CD4-positive, alpha-beta memory T cell (primary cell): ENCODE data around the gene GRK5. TPM values are rescaled to one million over a fixed set of nuclear protein-coding genes. Genes with fewer than 3 reads are reported as not detected.

Source experiments
- CTCF ChIA-PET: fragments of 350-600 bp; sonication (Branson Sonifier 250); formaldehyde crosslinking; loops from one replicate; lab custom pipeline; 2021; ENCODE audit warnings: inconsistent platforms; ENCODE audit not compliant: partially characterized antibody; lab: Charles Lee
- POLR2A ChIA-PET: fragments of 350-600 bp; sonication (Branson Sonifier 250); formaldehyde crosslinking; loops from one replicate; lab custom pipeline; 2021; ENCODE audit not compliant: partially characterized antibody; lab: Charles Lee
- DNase-seq, 5 donors: peaks; one replicate each; pipeline versions ENCODE4 v3.0.0 to v3.0.0-alpha.2; 2020 to 2022; ENCODE audit warnings: mixed read lengths in 1 of 5
- H3K27ac ChIP-seq: one replicate; pipeline ENCODE4 v1.7.0; 2013; ENCODE audit warnings: low read depth, low read length
- H3K27me3 ChIP-seq: 2 replicates; pipeline ENCODE4 v1.7.0; 2013; ENCODE audit warnings: mild to moderate bottlenecking, low read length, moderate library complexity; ENCODE audit not compliant: insufficient read depth
- H3K36me3 ChIP-seq: 2 replicates; pipeline ENCODE4 v1.7.0; 2013; ENCODE audit warnings: mild to moderate bottlenecking, low read length, moderate library complexity; ENCODE audit not compliant: insufficient read depth
- H3K4me1 ChIP-seq: 2 replicates; pipeline ENCODE4 v1.7.0; 2013; ENCODE audit warnings: mild to moderate bottlenecking, low read length, moderate library complexity; ENCODE audit not compliant: insufficient read depth
- H3K4me3 ChIP-seq, 2 donors: one replicate each; pipeline ENCODE4 v1.7.0; 2013; ENCODE audit warnings: low read length in 2 of 2, mild to moderate bottlenecking in 1 of 2
- H3K9me3 ChIP-seq, 2 donors: one replicate each; pipeline ENCODE4 v1.7.0; 2013; ENCODE audit warnings: low read length in 2 of 2, control low read depth in 1 of 2; ENCODE audit not compliant: control insufficient read depth in 1 of 2
- H3K27ac Mint-ChIP-seq, 7 donors: one replicate each; pipeline ENCODE4 v1.8.0; 2020 to 2021; ENCODE audit warnings: mixed read lengths in 7 of 7, mild to moderate bottlenecking in 6 of 7, inconsistent platforms in 3 of 7, moderate library complexity in 3 of 7
- H3K27me3 Mint-ChIP-seq, 2 donors: one replicate each; pipeline ENCODE4 v1.8.0; 2020 to 2021; ENCODE audit warnings: mixed read lengths in 2 of 2
- H3K36me3 Mint-ChIP-seq, 2 donors: one replicate each; pipeline ENCODE4 v1.8.0; 2020 to 2021; ENCODE audit warnings: mixed read lengths in 2 of 2, inconsistent platforms in 1 of 2, mild to moderate bottlenecking in 1 of 2
- H3K4me1 Mint-ChIP-seq, 4 donors: one replicate each; pipeline ENCODE4 v1.8.0; 2020 to 2021; ENCODE audit warnings: mixed read lengths in 4 of 4, mild to moderate bottlenecking in 1 of 4
- H3K4me3 Mint-ChIP-seq, 8 donors: one replicate each; pipeline ENCODE4 v1.8.0; 2020 to 2021; ENCODE audit warnings: mixed read lengths in 8 of 8, mild to moderate bottlenecking in 7 of 8, moderate library complexity in 6 of 8, inconsistent platforms in 3 of 8
- H3K9me3 Mint-ChIP-seq, 8 donors: one replicate each; pipeline ENCODE4 v1.8.0; 2020 to 2021; ENCODE audit warnings: mixed read lengths in 8 of 8, mild to moderate bottlenecking in 5 of 8, inconsistent platforms in 3 of 8, moderate library complexity in 1 of 8
- intact Hi-C: fragments of 100-400 bp; cut with micrococcal nuclease; formaldehyde crosslinking; loops from one replicate; pipeline ENCODE4 v1.15.1; 2023
- polyA plus RNA-seq, 2 donors: library from polyadenylated mRNA; unstranded; fragments of 300-500 nt; fragmentation: Illumina TruSeq; gene quantifications; one replicate each; pipeline ENCODE4 v1.2.3, GENCODE V29; 2021
- total RNA-seq, 2 experiments: library from RNA; stranded (reverse); gene quantifications; one replicate each; pipeline ENCODE4 v1.2.3, GENCODE V29; 2021

The GRK5 gene
- total and polyA plus RNA-seq, 4 experiments from 2014 or later: 7.6 to 27.9 (median 18.6) TPM

GRCh38 chr10:119217991-119218490 is 10.7 kb downstream of the GRK5 start:
- POLR2A ChIA-PET: interaction anchor here (1.6 to 1.7 kb wide), 2 partner anchors 10 to 11 kb away, joined by 5 to 6 read pairs; no protein-coding TSS in a partner anchor
- Histone ChIP-seq H3K9me3 (no peaks in the 10 kb centered on the region), H3K4me1 (peaks cover 16% of the 10 kb centered on the region), H3K27ac (no peak overlapping the region), H3K36me3 (no peaks in the 10 kb centered on the region), H3K4me3 (no peak overlapping the region), H3K27me3 (no peaks in the 10 kb centered on the region)
- intact Hi-C loops: no loop called here
- Mint-ChIP-seq H3K9me3 (no peaks in the 10 kb centered on the region), H3K27ac (no peak overlapping the region), H3K36me3 (no peaks in the 10 kb centered on the region), H3K4me3 (no peak overlapping the region), H3K4me1 (peaks cover 8 to 47% (median 23%) of the 10 kb centered on the region in 4 donors), H3K27me3 (no peaks in the 10 kb centered on the region)
- DNase-seq: no peak
- CTCF ChIA-PET: interaction anchor here (1.4 kb wide), 1 partner anchor 9 kb away, joined by 9 read pairs; no protein-coding TSS in a partner anchor

DNA sequence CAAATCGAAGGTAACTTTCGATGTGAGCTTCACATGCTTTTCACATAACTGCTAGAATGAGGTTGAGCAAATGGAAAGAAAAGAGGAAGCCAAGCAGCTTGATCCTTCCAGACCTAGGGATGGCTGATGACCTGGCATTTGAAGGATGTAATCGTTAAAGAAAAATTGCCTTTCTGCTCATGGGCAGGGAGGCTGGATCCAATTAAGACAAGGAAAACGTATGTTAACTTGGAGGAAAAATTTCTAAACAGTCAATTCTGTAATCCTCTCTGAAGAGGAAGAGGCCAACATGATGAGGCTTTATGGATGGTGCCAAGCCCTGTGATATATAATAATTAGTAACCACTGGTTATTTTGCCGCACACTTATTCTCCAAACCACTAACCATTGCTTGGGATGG is 12.5 kb downstream of the GRK5 start:
- no peak for DNase-seq
- H3K9me3 Mint-ChIP-seq: no peaks in the 10 kb centered on the region
- intact Hi-C loops: no loop called here
- Histone ChIP-seq H3K9me3 (no peaks in the 10 kb centered on the region), H3K27ac (no peak overlapping the region), H3K4me1 (no peaks in the 10 kb centered on the region), H3K27me3 (no peaks in the 10 kb centered on the region), H3K4me3 (no peak overlapping the region), H3K36me3 (no peaks in the 10 kb centered on the region)
- H3K4me1 Mint-ChIP-seq: peaks cover 9 to 39% (median 17%) of the 10 kb centered on the region in 4 donors
- no peaks in the 10 kb centered on the region for H3K36me3 Mint-ChIP-seq
- no peaks in the 10 kb centered on the region for H3K27me3 Mint-ChIP-seq
- ChIA-PET CTCF (interaction anchor here (1.7 kb wide), 1 partner anchor 10 kb away, joined by 5 read pairs; no protein-coding TSS in a partner anchor), POLR2A (interaction anchor here (1.0 to 1.8 kb wide), 2 partner anchors 8 to 13 kb away, joined by 3 to 7 read pairs; partner anchors contain the start of gene GRK5)
- no peak overlapping the region for H3K4me3 Mint-ChIP-seq
- no peak overlapping the region for H3K27ac Mint-ChIP-seq

GRCh38 chr10:119221201-119221600 is 13.8 kb downstream of the GRK5 start:
- ChIA-PET POLR2A (interaction anchor here (1.8 kb wide), 1 partner anchor 9 kb away, joined by 3 read pairs; no protein-coding TSS in a partner anchor), CTCF (interaction anchor here (1.5 to 1.7 kb wide), 2 partner anchors 12 to 15 kb away, joined by 4 to 5 read pairs; no protein-coding TSS in a partner anchor)
- peak overlapping the region in 1 of 7 donors; percentile 16 for H3K27ac Mint-ChIP-seq
- Histone ChIP-seq H3K27me3 (no peaks in the 10 kb centered on the region), H3K4me3 (no peak overlapping the region), H3K9me3 (no peaks in the 10 kb centered on the region), H3K4me1 (no peaks in the 10 kb centered on the region), H3K36me3 (no peaks in the 10 kb centered on the region), H3K27ac (no peak overlapping the region)
- no peak for DNase-seq
- H3K36me3 Mint-ChIP-seq: no peaks in the 10 kb centered on the region
- H3K9me3 Mint-ChIP-seq: no peaks in the 10 kb centered on the region
- intact Hi-C loops: no loop called here
- H3K27me3 Mint-ChIP-seq: no peaks in the 10 kb centered on the region
- H3K4me3 Mint-ChIP-seq: no peak overlapping the region
- H3K4me1 Mint-ChIP-seq: peaks cover 9 to 37% (median 19%) of the 10 kb centered on the region in 4 donors

GRCh38 chr10:119221666-119222065 is 14.3 kb downstream of the GRK5 start:
- no peaks in the 10 kb centered on the region for H3K4me1 ChIP-seq
- peak overlapping the region in 1 of 8 donors; percentile 29 for H3K4me3 Mint-ChIP-seq
- peaks cover 9 to 35% (median 19%) of the 10 kb centered on the region in 4 donors for H3K4me1 Mint-ChIP-seq
- H3K4me3 ChIP-seq: no peak overlapping the region
- ChIA-PET POLR2A (interaction anchor here (1.8 kb wide), 1 partner anchor 10 kb away, joined by 3 read pairs; no protein-coding TSS in a partner anchor), CTCF (interaction anchor here (1.3 to 1.7 kb wide), 4 partner anchors 10 to 23 kb away, joined by 3 to 5 read pairs (median 4); no protein-coding TSS in a partner anchor)
- peak overlapping the region in 1 of 7 donors; percentile 58 for H3K27ac Mint-ChIP-seq
- no peaks in the 10 kb centered on the region for H3K27me3 Mint-ChIP-seq
- H3K9me3 ChIP-seq: no peaks in the 10 kb centered on the region
- H3K27ac ChIP-seq: no peak overlapping the region
- intact Hi-C loops: no loop called here
- no peaks in the 10 kb centered on the region for H3K36me3 ChIP-seq
- no peaks in the 10 kb centered on the region for H3K9me3 Mint-ChIP-seq
- no peak for DNase-seq
- H3K36me3 Mint-ChIP-seq: no peaks in the 10 kb centered on the region
- no peaks in the 10 kb centered on the region for H3K27me3 ChIP-seq

DNA sequence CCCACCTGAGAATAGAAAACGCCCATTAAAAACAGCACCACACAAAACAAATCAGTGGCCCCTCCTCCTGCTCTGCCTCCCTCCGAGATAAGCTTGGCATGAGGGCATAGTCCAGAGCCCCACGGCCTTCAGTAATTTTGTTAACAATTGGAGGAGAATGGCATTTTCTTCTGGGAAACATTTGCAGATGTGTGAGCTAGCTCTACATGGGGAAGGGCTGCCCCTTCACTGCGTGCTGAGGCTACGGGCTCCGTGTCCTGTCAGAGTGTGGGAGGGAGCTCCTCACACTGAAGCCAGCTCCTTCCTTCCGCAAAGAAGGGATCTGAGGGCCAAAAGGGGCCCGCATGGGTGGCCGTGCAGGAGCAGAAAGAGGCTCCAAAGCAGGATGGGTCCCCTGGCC is 15.2 kb downstream of the GRK5 start:
- Mint-ChIP-seq H3K4me1 (peaks cover 9 to 33% (median 15%) of the 10 kb centered on the region in 4 donors), H3K36me3 (no peaks in the 10 kb centered on the region), H3K9me3 (no peaks in the 10 kb centered on the region), H3K4me3 (no peak overlapping the region), H3K27ac (no peak overlapping the region), H3K27me3 (no peaks in the 10 kb centered on the region)
- Histone ChIP-seq H3K27me3 (no peaks in the 10 kb centered on the region), H3K4me1 (no peaks in the 10 kb centered on the region), H3K27ac (no peak overlapping the region), H3K36me3 (no peaks in the 10 kb centered on the region), H3K9me3 (no peaks in the 10 kb centered on the region), H3K4me3 (no peak overlapping the region)
- DNase-seq: no peak
- intact Hi-C loops: no loop called here
- ChIA-PET CTCF (interaction anchor here (1.3 to 1.5 kb wide), 2 partner anchors 11 to 24 kb away, joined by 3 to 5 read pairs; no protein-coding TSS in a partner anchor), POLR2A (no interaction called here)

- no peak for DNase-seq
- H3K36me3 ChIP-seq: no peaks in the 10 kb centered on the region
- no peaks in the 10 kb centered on the region for H3K27me3 ChIP-seq
- no peak overlapping the region for H3K4me3 Mint-ChIP-seq
- no peaks in the 10 kb centered on the region for H3K36me3 Mint-ChIP-seq
- H3K27ac ChIP-seq: no peak overlapping the region
- no peaks in the 10 kb centered on the region for H3K9me3 Mint-ChIP-seq
- ChIA-PET CTCF (interaction anchor here (1.5 kb wide), 1 partner anchor 24 kb away, joined by 5 read pairs; no protein-coding TSS in a partner anchor), POLR2A (no interaction called here)
- H3K27ac Mint-ChIP-seq: no peak overlapping the region
- no peaks in the 10 kb centered on the region for H3K4me1 ChIP-seq
- H3K4me3 ChIP-seq: no peak overlapping the region
- H3K9me3 ChIP-seq: no peaks in the 10 kb centered on the region
- H3K4me1 Mint-ChIP-seq: peaks cover 7 to 28% (median 14%) of the 10 kb centered on the region in 4 donors
- no peaks in the 10 kb centered on the region for H3K27me3 Mint-ChIP-seq
- intact Hi-C loops: no loop called here
Observed at GRCh38 chr10:119222966-119223386, 15.6 kb downstream of the GRK5 start.

DNA sequence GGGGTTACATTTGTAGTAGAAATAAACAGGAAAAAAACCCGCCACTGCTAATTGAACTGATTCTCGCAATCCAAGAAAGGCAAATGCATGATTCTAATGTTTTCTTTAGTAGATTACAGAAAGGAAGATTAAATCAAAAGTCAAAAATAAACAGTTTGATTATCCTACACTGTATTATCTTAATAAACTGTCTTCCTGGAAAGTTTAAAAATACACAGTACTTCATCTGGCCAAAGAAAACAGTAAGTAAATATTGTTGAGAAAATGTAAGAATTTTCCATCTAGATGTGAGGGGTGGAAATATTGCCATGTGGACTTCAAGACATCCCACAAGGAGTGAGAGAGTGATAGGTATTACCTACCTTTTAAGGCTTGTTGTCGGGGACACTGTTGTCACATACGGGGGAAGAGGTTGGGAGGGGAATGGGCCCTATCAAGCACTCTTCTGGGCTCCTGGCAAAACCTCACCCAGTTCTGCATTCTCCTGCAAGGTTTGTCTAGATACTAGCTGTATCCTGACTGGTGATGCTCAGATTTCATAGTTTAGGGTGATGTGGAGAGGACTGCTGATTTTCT is 17.8 kb downstream of the GRK5 start:
- no peaks in the 10 kb centered on the region for H3K27me3 Mint-ChIP-seq
- DNase-seq: no peak
- H3K9me3 Mint-ChIP-seq: peaks cover 0 to 2% (median 0%) of the 10 kb centered on the region in 8 donors
- H3K4me3 Mint-ChIP-seq: no peak overlapping the region
- H3K4me1 Mint-ChIP-seq: peaks cover 8 to 23% (median 16%) of the 10 kb centered on the region in 4 donors
- peaks cover 0 to 2% of the 10 kb centered on the region in 2 donors for H3K36me3 Mint-ChIP-seq
- intact Hi-C loops: no loop called here
- ChIA-PET POLR2A (no interaction called here), CTCF (no interaction called here)
- Histone ChIP-seq H3K36me3 (no peaks in the 10 kb centered on the region), H3K27me3 (no peaks in the 10 kb centered on the region), H3K9me3 (no peaks in the 10 kb centered on the region), H3K27ac (no peak overlapping the region), H3K4me3 (no peak overlapping the region), H3K4me1 (no peaks in the 10 kb centered on the region)
- peak overlapping the region in 1 of 7 donors; percentile 41 for H3K27ac Mint-ChIP-seq
